GM21717 (cell line): ENCODE results near the gene C1QTNF8.

Experiments
- ATAC-seq: cut with Tn5 transposase; IDR thresholded peaks from one replicate; pipeline ENCODE4 v1.9.1; 2021; ENCODE audit warnings: mild to moderate bottlenecking, moderate library complexity; ENCODE audit not compliant: unreplicated experiment

The C1QTNF8 gene

GRCh38 chr16:1079786-1080525 lies 16.1 kb downstream of the C1QTNF8 start:
- ATAC-seq = no peak

GRCh38 chr16:1079341-1079740 lies 16.7 kb downstream of the C1QTNF8 start:
- no peak for ATAC-seq

GRCh38 chr16:1078579-1079021 lies 17.4 kb downstream of the C1QTNF8 start:
- no peak for ATAC-seq

GRCh38 chr16:1077877-1078578 lies 18.0 kb downstream of the C1QTNF8 start:
- ATAC-seq = no peak

- no peak for ATAC-seq
Measured at GRCh38 chr16:1076801-1077576, 19.1 kb downstream of the C1QTNF8 start.

GRCh38 chr16:1075546-1075945 lies 20.5 kb downstream of the C1QTNF8 start:
- no peak for ATAC-seq

GRCh38 chr16:1074379-1074649 lies 21.7 kb downstream of the C1QTNF8 start:
- ATAC-seq = no peak

- no peak for ATAC-seq
Measured at GRCh38 chr16:1073566-1074378, 22.3 kb downstream of the C1QTNF8 start.

- ATAC-seq = no peak
Measured at GRCh38 chr16:1073262-1073558, 22.8 kb downstream of the C1QTNF8 start.

- ATAC-seq = no peak
Measured at GRCh38 chr16:1072526-1073261, 23.4 kb downstream of the C1QTNF8 start, which contains the start of gene SSTR5. TSS of gene SSTR5 (plus strand) at chr16:1072747. CDS start at chr16:1078869, 6,122 bp downstream.

GRCh38 chr16:1071561-1072225 lies 24.4 kb downstream of the C1QTNF8 start:
- no peak for ATAC-seq

GRCh38 chr16:1070864-1071408 lies 25.1 kb downstream of the C1QTNF8 start:
- ATAC-seq = no peak

GRCh38 chr16:1070084-1070863 lies 25.8 kb downstream of the C1QTNF8 start:
- no peak for ATAC-seq

- ATAC-seq = no peak
Measured at GRCh38 chr16:1069154-1069553, 26.9 kb downstream of the C1QTNF8 start.

- no peak for ATAC-seq
Measured at GRCh38 chr16:1068451-1068850, 27.6 kb downstream of the C1QTNF8 start.

GRCh38 chr16:1067629-1068028 lies 28.4 kb downstream of the C1QTNF8 start:
- no peak for ATAC-seq

- ATAC-seq = no peak
Measured at GRCh38 chr16:1066584-1067172, 29.4 kb downstream of the C1QTNF8 start.

GRCh38 chr16:1065469-1066128 lies 30.4 kb downstream of the C1QTNF8 start:
- ATAC-seq = no peak
